Superior temporal gyrus (tissue), 1 donor: ENCODE results near the gene ANTXR1.

Experiments
- DNase-seq: peaks from one replicate; pipeline ENCODE4 v3.0.0-alpha.2; 2016; ENCODE audit errors: extremely low spot score

Gene ANTXR1

GRCh38 chr2:69033461-69034095 lies 20.6 kb downstream of the ANTXR1 start:
- DNase-seq: no peak

GRCh38 chr2:69034122-69034521 lies 21.1 kb downstream of the ANTXR1 start:
- no peak for DNase-seq

- DNase-seq: no peak
These were observed 21.9 kb downstream of the ANTXR1 start for GRCh38 chr2:69034845-69035244.

GRCh38 chr2:69036926-69037325 lies 23.9 kb downstream of the ANTXR1 start:
- no peak for DNase-seq

GRCh38 chr2:69041214-69041613 lies 28.2 kb downstream of the ANTXR1 start:
- no peak for DNase-seq

GRCh38 chr2:69043736-69044400 lies 30.9 kb downstream of the ANTXR1 start:
- no peak for DNase-seq

GRCh38 chr2:69046221-69046662 lies 33.3 kb downstream of the ANTXR1 start:
- no peak for DNase-seq

- no peak for DNase-seq
These were observed 34.7 kb downstream of the ANTXR1 start for GRCh38 chr2:69047625-69048145.

GRCh38 chr2:69050802-69051201 lies 37.8 kb downstream of the ANTXR1 start:
- no peak for DNase-seq

GRCh38 chr2:69053416-69053965 lies 40.5 kb downstream of the ANTXR1 start:
- DNase-seq: no peak

- DNase-seq: no peak
These were observed 41.5 kb downstream of the ANTXR1 start for GRCh38 chr2:69054431-69054830.

GRCh38 chr2:69055688-69056470 lies 42.9 kb downstream of the ANTXR1 start:
- no peak for DNase-seq

- no peak for DNase-seq
These were observed 44.7 kb downstream of the ANTXR1 start for GRCh38 chr2:69057660-69058059.

GRCh38 chr2:69059731-69060290 lies 46.8 kb downstream of the ANTXR1 start:
- no peak for DNase-seq

GRCh38 chr2:69060938-69061501 lies 48.0 kb downstream of the ANTXR1 start:
- DNase-seq: no peak

GRCh38 chr2:69061525-69061924 lies 48.5 kb downstream of the ANTXR1 start:
- DNase-seq: no peak

GRCh38 chr2:69062307-69062962 lies 49.5 kb downstream of the ANTXR1 start:
- DNase-seq: no peak

GRCh38 chr2:69065735-69066336 lies 52.9 kb downstream of the ANTXR1 start:
- DNase-seq: no peak

- DNase-seq: no peak
These were observed 54.1 kb downstream of the ANTXR1 start for GRCh38 chr2:69067026-69067630.

- DNase-seq: no peak
These were observed 54.9 kb downstream of the ANTXR1 start for GRCh38 chr2:69067866-69068265.
